Measurements from ENCODE around the gene CIPC.

CIPC gene

GRCh38 chr14:77103951-77104350 is 5.9 kb downstream of the CIPC start:
- DNase-seq, result no peak

- no peak for DNase-seq
Observed at GRCh38 chr14:77104393-77104792, 6.3 kb downstream of the CIPC start.

- DNase-seq, result no peak
Observed at GRCh38 chr14:77105145-77105939, 7.3 kb downstream of the CIPC start.

GRCh38 chr14:77106666-77107065 is 8.6 kb downstream of the CIPC start:
- DNase-seq, result no peak

- no peak for DNase-seq
Observed at GRCh38 chr14:77107228-77107627, 9.2 kb downstream of the CIPC start.

- DNase-seq, result no peak
Observed at GRCh38 chr14:77108753-77109152, 10.7 kb downstream of the CIPC start.

- DNase-seq, result no peak
Observed at GRCh38 chr14:77109656-77110055, 11.6 kb downstream of the CIPC start.

- DNase-seq, result no peak
Observed at GRCh38 chr14:77110286-77110685, 12.2 kb downstream of the CIPC start.

- no peak for DNase-seq
Observed at GRCh38 chr14:77111021-77111420, 13.0 kb downstream of the CIPC start.

GRCh38 chr14:77113644-77114043 is 15.6 kb downstream of the CIPC start:
- DNase-seq, result no peak

GRCh38 chr14:77114609-77115008 is 16.6 kb downstream of the CIPC start:
- no peak for DNase-seq

GRCh38 chr14:77116172-77116817 is 18.2 kb downstream of the CIPC start:
- no peak for DNase-seq

GRCh38 chr14:77119851-77120250 is 21.8 kb downstream of the CIPC start:
- DNase-seq, result no peak

GRCh38 chr14:77120771-77121743 is 23.0 kb downstream of the CIPC start:
- peak; percentile 31 for DNase-seq

GRCh38 chr14:77122526-77123125 is 24.6 kb downstream of the CIPC start:
- no peak for DNase-seq

- peak; percentile 60 for DNase-seq
Observed at GRCh38 chr14:77123381-77124325, 25.6 kb downstream of the CIPC start.

GRCh38 chr14:77124345-77125280 is 26.6 kb downstream of the CIPC start:
- peak; percentile 42 for DNase-seq

GRCh38 chr14:77125281-77125801 is 27.3 kb downstream of the CIPC start:
- DNase-seq, result no peak

- DNase-seq, result no peak
Observed at GRCh38 chr14:77125823-77126325, 27.8 kb downstream of the CIPC start.

- no peak for DNase-seq
Observed at GRCh38 chr14:77126461-77126990, 28.5 kb downstream of the CIPC start.
